ENCODE results near the gene BRI3.

Gene BRI3

DNA sequence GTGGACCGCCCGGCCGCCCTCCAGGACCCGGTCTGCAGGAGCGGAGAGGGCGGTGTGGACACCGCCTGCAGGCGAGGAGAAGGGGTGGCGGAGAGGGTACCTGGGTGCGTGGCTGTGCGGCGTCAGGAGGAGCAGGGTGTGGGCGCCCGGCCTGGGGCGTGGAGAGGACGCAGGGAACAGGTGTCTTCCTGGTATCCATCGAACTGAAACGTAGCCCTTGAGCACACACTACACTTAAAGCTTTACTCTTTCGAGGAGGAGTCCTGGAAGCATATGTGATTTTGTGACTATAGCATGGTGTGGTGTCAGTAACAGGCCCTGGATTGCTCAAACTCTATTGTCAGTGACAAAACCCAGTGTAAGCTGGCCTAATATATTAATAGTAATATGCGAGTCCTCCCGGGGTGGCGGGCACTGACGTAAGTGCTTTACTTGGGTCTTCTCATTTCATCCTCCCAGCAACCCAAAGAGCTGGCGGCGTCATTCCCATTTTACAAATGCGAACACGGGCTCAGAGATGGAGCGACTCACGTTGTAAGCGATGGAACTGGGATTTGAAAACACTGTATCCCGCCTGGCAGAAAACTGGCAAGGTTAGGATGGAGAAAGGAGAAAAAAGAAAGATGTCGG, 28.9 kb upstream of the BRI3 start:
- DNase-seq (ENCODE audit: low read depth) = no peak
- TF ChIP-seq, protein P1, sequence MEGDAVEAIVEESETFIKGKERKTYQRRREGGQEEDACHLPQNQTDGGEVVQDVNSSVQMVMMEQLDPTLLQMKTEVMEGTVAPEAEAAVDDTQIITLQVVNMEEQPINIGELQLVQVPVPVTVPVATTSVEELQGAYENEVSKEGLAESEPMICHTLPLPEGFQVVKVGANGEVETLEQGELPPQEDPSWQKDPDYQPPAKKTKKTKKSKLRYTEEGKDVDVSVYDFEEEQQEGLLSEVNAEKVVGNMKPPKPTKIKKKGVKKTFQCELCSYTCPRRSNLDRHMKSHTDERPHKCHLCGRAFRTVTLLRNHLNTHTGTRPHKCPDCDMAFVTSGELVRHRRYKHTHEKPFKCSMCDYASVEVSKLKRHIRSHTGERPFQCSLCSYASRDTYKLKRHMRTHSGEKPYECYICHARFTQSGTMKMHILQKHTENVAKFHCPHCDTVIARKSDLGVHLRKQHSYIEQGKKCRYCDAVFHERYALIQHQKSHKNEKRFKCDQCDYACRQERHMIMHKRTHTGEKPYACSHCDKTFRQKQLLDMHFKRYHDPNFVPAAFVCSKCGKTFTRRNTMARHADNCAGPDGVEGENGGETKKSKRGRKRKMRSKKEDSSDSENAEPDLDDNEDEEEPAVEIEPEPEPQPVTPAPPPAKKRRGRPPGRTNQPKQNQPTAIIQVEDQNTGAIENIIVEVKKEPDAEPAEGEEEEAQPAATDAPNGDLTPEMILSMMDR (IDR thresholded peaks at IDR 0.05; ENCODE audit: insufficient read depth, low read depth, low read length, missing control alignments) = no peak
- H3K4me3 ChIP-seq (ENCODE audit: low read depth, low read length) = peak overlapping the region; percentile 84

DNA sequence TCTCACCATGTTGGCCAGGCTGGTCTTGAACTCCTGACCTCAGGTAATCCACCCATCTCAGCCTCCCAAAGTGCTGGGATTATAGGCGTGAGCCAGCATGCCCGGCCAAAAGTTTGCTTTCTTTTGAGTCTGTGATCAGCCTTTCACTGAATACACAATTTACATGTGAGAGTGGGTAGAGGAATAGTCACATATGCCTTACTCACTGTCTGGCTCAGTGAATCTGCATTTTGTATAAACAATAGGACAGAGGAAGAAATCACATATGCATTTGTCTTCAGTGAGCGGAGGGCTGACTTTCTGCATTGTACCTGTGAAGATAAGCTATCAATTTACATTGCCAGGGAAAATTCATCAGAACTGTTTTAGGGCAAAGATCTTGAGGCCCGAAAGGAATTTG, 27.0 kb upstream of the BRI3 start:
- DNase-seq (ENCODE audit: low read depth) = no peak
- TF ChIP-seq, protein P1 (IDR thresholded peaks at IDR 0.05; ENCODE audit: insufficient read depth, low read depth, low read length, missing control alignments) = no peak
- no peak overlapping the region for H3K4me3 ChIP-seq (ENCODE audit: low read depth, low read length)

DNA sequence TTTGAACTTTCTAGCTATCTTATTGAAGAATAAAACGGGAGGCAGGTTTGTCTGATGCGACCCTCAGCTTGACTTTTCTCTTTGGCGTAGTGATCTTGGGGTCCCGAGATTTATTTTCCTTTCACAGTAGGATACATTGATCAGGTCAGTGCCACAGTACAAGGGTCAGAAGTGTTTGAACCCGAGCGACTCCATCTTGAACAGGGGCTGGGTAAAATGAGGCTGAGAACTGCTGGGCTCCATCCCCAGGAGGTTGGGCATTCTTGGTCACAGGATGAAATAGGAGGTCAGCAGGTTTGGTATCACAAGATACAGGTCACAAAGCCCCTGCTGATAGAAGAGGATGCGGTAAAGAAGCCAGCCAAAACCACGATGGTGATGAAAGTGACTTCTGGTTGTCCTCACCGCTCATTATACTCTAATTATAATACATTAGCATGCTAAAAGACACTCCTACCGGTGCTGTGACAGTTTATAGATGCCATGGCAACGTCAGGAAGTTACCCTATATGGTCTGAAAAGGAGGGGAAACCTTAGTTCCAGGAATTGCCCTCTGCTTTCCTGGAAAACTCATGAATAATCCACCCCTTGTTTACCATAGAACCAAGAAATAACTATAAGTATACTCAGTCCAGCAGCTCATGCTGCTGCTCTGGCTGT, 26.4 kb upstream of the BRI3 start:
- no peak overlapping the region for H3K4me3 ChIP-seq (ENCODE audit: low read depth, low read length)
- TF ChIP-seq, protein P1 (IDR thresholded peaks at IDR 0.05; ENCODE audit: insufficient read depth, low read depth, low read length, missing control alignments) = no peak
- no peak for DNase-seq (ENCODE audit: low read depth)

DNA sequence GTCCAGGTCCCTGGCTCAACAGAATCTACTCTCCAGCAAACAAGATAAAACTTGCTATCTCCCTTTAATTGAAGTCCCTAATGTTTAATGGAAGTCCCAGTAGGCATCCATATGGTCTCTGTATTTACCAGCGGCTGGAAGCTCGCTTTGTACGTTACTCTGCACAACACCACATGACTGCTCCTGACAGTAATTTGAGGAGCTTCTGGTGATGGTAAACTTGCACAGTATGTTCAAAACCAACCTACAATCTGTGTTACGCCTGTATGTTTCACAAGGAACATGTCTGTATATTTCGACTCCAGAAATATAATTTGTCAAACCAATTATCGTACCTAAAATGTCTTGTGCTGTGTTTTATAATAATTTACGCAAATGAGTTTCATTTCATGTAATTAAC, 25.1 kb upstream of the BRI3 start:
- no peak overlapping the region for H3K4me3 ChIP-seq (ENCODE audit: low read depth, low read length)
- no peak for DNase-seq (ENCODE audit: low read depth)
- TF ChIP-seq, protein P1 (IDR thresholded peaks at IDR 0.05; ENCODE audit: insufficient read depth, low read depth, low read length, missing control alignments) = no peak

DNA sequence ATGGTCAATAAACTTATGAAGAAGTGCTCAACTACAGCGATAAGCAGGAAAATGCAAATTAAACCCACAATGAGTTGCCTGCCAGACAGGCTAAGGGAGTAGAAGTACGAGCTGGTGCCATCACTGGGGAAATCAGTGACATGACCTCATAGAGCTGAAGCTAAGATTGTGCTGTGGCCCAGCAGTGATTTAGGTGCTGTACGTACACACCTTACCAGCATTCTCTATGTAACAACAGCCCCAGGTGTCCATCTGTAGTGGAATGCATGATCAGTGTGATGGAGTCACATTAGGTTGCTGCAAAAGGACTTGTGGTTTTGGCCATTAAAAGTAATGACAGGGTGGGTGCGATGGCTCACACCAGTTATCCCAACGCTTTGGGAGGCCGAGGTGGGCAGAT, 23.8 kb upstream of the BRI3 start:
- DNase-seq (ENCODE audit: low read depth) = no peak
- TF ChIP-seq, protein P1 (IDR thresholded peaks at IDR 0.05; ENCODE audit: insufficient read depth, low read depth, low read length, missing control alignments) = no peak
- H3K4me3 ChIP-seq (ENCODE audit: low read depth, low read length) = no peak overlapping the region

DNA sequence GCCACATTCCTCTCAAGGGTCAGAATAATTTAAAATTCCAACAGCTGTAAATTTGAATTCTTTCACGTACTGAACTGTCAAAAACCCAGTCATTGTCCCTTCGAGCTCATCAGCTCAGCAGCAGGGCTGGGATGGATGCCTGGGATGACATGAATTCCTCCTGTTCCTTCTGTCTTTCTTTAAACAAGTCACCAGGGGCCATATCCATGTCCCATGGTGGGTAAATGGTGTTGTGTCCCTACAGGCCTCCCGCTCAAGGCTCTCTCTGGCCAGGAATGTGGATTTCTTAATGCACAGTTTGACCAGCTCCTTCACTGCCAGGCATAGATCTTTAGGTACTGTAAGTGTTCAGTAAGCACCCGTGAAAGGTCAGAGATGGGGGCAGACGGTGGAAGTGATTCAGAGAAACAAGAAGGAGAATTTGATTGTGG, 15.6 kb upstream of the BRI3 start:
- DNase-seq (ENCODE audit: low read depth) = no peak
- no peak overlapping the region for H3K4me3 ChIP-seq (ENCODE audit: low read depth, low read length)
- TF ChIP-seq, protein P1 (IDR thresholded peaks at IDR 0.05; ENCODE audit: insufficient read depth, low read depth, low read length, missing control alignments) = no peak

DNA sequence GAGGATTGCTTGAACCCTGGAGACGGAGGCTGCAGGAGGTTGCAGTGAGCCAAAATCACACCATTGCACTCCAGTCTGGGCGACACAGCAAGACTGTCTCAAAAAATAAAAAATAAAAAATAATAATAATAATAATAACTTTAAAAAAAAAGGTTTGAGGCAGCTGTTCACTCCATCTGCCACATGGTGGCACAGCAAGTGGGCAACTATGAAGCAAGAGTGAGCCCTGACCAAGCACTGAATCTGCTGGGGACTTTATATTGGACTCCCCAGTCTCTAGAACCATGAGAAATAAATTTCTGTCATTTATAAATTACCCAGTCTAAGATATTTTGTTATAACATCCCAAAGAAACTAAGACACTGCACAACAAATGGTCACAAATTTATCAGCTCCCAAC, 14.6 kb upstream of the BRI3 start:
- DNase-seq (ENCODE audit: low read depth) = no peak
- H3K4me3 ChIP-seq (ENCODE audit: low read depth, low read length) = no peak overlapping the region
- TF ChIP-seq, protein P1 (IDR thresholded peaks at IDR 0.05; ENCODE audit: insufficient read depth, low read depth, low read length, missing control alignments) = peak; percentile 20
